NT2/D1 (cell line): ENCODE results near the gene C5.

ENCODE experiments used
- DNase-seq: peaks from one replicate; pipeline ENCODE4 v3.0.0-alpha.2; 2011; ENCODE audit warnings: low read depth, low spot score
- H3K27me3 ChIP-seq: 2 replicates; pipeline ENCODE4 v1.6.0; 2011; ENCODE audit warnings: mild to moderate bottlenecking; ENCODE audit not compliant: insufficient read length, insufficient read depth
- H3K36me3 ChIP-seq: 2 replicates; pipeline ENCODE4 v1.6.1; 2011; ENCODE audit warnings: mild to moderate bottlenecking, low read length, mixed read lengths; ENCODE audit not compliant: insufficient read depth, insufficient read length
- H3K4me1 ChIP-seq: 2 replicates; pipeline ENCODE4 v1.5.1; 2011; ENCODE audit not compliant: insufficient read depth, insufficient read length
- H3K4me3 ChIP-seq: 2 replicates; pipeline ENCODE4 v1.5.1; 2011; ENCODE audit warnings: low read depth; ENCODE audit not compliant: insufficient read length
- H3K9ac ChIP-seq: 2 replicates; pipeline ENCODE4 v1.6.0; 2011; ENCODE audit warnings: low read depth; ENCODE audit not compliant: insufficient read length
- H3K9me3 ChIP-seq: 2 replicates; pipeline ENCODE4 v1.5.1; 2011; ENCODE audit warnings: mild to moderate bottlenecking, low read length; ENCODE audit not compliant: insufficient read depth
- SUZ12 ChIP-seq: IDR thresholded peaks from 2 replicates; pipeline ENCODE4 v1.6.1; 2011; ENCODE audit not compliant: insufficient read length, insufficient read depth; ENCODE audit errors: extremely low read depth
- YY1 ChIP-seq: IDR thresholded peaks from 2 replicates; pipeline ENCODE4 v1.6.1; 2011; ENCODE audit not compliant: insufficient read length, insufficient read depth
- ZNF274 ChIP-seq: IDR thresholded peaks from 2 replicates; pipeline ENCODE4 v1.6.1; 2011; ENCODE audit warnings: mild to moderate bottlenecking, low read depth, low read length

Gene C5

GRCh38 chr9:121075251-121076036 lies 25.4 kb upstream of the C5 start:
- Histone ChIP-seq H3K27me3 (peaks cover 42% of the 10 kb centered on the region), H3K4me3 (peak overlapping the region; percentile 66), H3K9me3 (no peaks in the 10 kb centered on the region), H3K9ac (peak overlapping the region; percentile 86), H3K4me1 (no peaks in the 10 kb centered on the region), H3K36me3 (no peaks in the 10 kb centered on the region)
- no peak for DNase-seq
- TF ChIP-seq ZNF274 (no peak), SUZ12 (no peak), YY1 (no peak)

GRCh38 chr9:121074370-121075250 lies 24.5 kb upstream of the C5 start, which contains the start of gene CNTRL:
TSS of gene CNTRL (plus strand) at chr9:121074955. CDS start at chr9:121088327, 13,372 bp downstream.
- TF ChIP-seq YY1: peak; percentile 72
- TF ChIP-seq SUZ12: no peak
- H3K9ac ChIP-seq: peak within 1 kb of the TSS; percentile 86
- H3K36me3 ChIP-seq: no peaks in the 10 kb centered on the region
- H3K27me3 ChIP-seq: peaks cover 43% of the 10 kb centered on the region
- peak; percentile 78 for DNase-seq
- peak within 1 kb of the TSS; percentile 66 for H3K4me3 ChIP-seq
- no peaks in the 10 kb centered on the region for H3K9me3 ChIP-seq
- H3K4me1 ChIP-seq: no peaks in the 10 kb centered on the region

DNA sequence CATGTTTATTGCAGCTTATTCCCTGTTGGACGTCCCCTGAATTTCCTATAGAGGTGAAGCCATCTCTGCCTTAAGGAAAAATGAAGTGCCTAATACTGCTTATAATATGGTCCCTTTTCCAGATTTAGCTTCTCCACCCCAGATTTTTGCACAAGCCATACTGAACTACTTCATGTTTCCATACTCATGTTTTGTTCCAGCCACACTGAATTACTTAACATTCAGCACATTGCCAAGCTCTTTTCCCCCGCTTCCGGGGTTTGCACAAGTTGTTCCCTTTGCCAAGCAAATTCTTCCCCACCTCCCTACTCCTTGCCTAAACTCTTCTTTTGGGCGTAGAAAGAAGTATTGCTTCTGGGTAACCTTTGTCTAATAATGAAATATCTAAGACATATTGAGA lies 23.0 kb upstream of the C5 start:
- TF ChIP-seq ZNF274 (no peak), YY1 (no peak), SUZ12 (no peak)
- no peaks in the 10 kb centered on the region for H3K4me1 ChIP-seq
- H3K4me3 ChIP-seq: no peak overlapping the region
- no peak overlapping the region for H3K9ac ChIP-seq
- DNase-seq: no peak
- H3K9me3 ChIP-seq: 0 out of 2 replicates have a peak, but pooled peaks cover 11% of the 10 kb centered on the region
- H3K36me3 ChIP-seq: no peaks in the 10 kb centered on the region
- H3K27me3 ChIP-seq: peaks cover 43% of the 10 kb centered on the region

- no peak for DNase-seq
- Histone ChIP-seq H3K4me1 (no peaks in the 10 kb centered on the region), H3K9me3 (0 out of 2 replicates have a peak, but pooled peaks cover 14% of the 10 kb centered on the region), H3K4me3 (no peak overlapping the region), H3K27me3 (peaks cover 43% of the 10 kb centered on the region), H3K36me3 (no peaks in the 10 kb centered on the region), H3K9ac (no peak overlapping the region)
- no peak for TF ChIP-seq YY1
- TF ChIP-seq ZNF274: no peak
- TF ChIP-seq SUZ12: no peak
These were observed 21.8 kb upstream of the C5 start for GRCh38 chr9:121071756-121072421.

- Histone ChIP-seq H3K27me3 (peaks cover 41% of the 10 kb centered on the region), H3K4me1 (no peaks in the 10 kb centered on the region), H3K9me3 (0 out of 2 replicates have a peak, but pooled peaks cover 14% of the 10 kb centered on the region), H3K36me3 (no peaks in the 10 kb centered on the region), H3K9ac (no peak overlapping the region), H3K4me3 (no peak overlapping the region)
- TF ChIP-seq YY1 (no peak), SUZ12 (no peak), ZNF274 (no peak)
- no peak for DNase-seq
These were observed 21.3 kb upstream of the C5 start for GRCh38 chr9:121071370-121071755.

DNA sequence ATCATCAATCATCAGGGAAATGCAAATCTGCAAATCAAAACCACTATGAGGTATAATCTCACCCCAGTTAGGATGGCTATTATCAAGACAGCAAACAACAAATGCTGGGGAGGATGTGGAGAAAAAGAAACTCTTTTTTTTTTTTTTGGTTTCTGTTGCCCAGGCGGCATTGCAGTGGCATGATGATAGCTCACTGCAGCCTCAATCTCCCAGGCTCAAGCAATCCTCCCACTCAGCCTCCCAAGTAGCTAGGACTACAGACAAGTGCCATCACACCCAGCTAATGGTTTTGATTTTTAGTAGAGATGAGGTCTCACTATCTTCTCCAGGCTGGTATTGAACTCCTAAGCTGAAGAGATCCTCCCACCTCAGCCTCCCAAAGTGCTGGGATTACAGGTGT lies 19.3 kb upstream of the C5 start:
- no peak overlapping the region for H3K9ac ChIP-seq
- no peak for DNase-seq
- H3K4me3 ChIP-seq: no peak overlapping the region
- H3K36me3 ChIP-seq: no peaks in the 10 kb centered on the region
- H3K27me3 ChIP-seq: peaks cover 33% of the 10 kb centered on the region
- TF ChIP-seq ZNF274: no peak
- TF ChIP-seq YY1: no peak
- TF ChIP-seq SUZ12: no peak
- H3K4me1 ChIP-seq: no peaks in the 10 kb centered on the region
- H3K9me3 ChIP-seq: 0 out of 2 replicates have a peak, but pooled peaks cover 14% of the 10 kb centered on the region

- H3K27me3 ChIP-seq: peaks cover 18% of the 10 kb centered on the region
- TF ChIP-seq SUZ12 (no peak), YY1 (no peak), ZNF274 (no peak)
- no peak overlapping the region for H3K4me3 ChIP-seq
- DNase-seq: no peak
- no peak overlapping the region for H3K9ac ChIP-seq
- no peaks in the 10 kb centered on the region for H3K4me1 ChIP-seq
- 0 out of 2 replicates have a peak, but pooled peaks cover 14% of the 10 kb centered on the region for H3K9me3 ChIP-seq
- H3K36me3 ChIP-seq: no peaks in the 10 kb centered on the region
These were observed 17.6 kb upstream of the C5 start for GRCh38 chr9:121067640-121068039.
